ENCODE data around the gene TINAGL1.

DNA sequence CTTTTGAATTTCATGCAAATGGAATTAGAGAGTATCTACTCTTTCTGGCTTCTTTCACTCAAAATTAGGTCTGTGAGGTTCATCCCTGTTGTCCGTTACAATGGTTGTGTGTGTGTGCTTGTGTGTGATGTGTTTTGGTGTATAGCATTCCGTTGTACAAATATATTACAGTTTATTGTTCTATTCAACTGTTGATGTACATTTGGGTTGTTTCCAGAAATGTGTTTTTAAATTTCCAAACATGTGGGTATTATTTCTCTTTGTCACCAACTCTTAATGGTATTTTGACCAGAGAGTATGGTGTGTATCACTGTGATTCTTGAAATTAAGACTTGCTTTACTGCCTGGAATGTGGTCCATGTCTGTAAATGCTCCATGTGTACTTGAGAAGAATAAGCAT lies 24.3 kb downstream of the TINAGL1 start:
- TF ChIP-seq TCF7L2 (IDR thresholded peaks at IDR 0.05; ENCODE audit: borderline replicate concordance, extremely low read depth, insufficient read depth, insufficient read length) (no peak), EZH2phosphoT487 (IDR thresholded peaks at IDR 0.05; ENCODE audit: borderline replicate concordance) (no peak)
